Bladder microvascular endothelial cell (primary cell): ENCODE results near the gene OR5F1. TPM values are rescaled to one million over a fixed set of nuclear protein-coding genes. Genes with fewer than 3 reads are reported as not detected.

Source experiments
- total RNA-seq: library from RNA; depleted of rRNA; stranded (reverse); fragments of >200 nt; gene quantifications from 2 replicates; pipeline ENCODE4 v1.2.3, GENCODE V29; 2014

Gene OR5F1
- total RNA-seq = not detected in 2 replicates

DNA sequence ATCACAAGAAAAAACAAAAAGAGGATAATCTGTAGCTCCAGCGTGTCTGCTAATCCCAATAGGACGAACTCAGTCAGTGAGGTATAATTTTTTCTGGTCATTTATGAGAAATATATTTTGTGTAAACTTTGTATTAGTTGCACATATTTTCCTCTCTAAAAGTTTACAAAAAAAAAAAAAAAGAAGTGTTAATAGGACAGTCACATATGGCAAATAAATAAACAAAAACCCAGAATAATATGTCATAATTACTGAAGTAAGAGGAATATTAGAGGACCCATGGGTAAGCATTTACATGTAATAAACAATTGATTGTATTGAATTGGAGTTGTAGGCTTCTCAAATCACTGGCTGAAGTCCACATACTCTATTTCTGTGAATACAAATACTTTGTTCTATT is at the start of gene OR5F1:
Gene OR5F1 (minus strand): TSS at position 101 of the 400 bp plus-strand sequence. CDS start 0 bp downstream, at position 101.

GRCh38 chr11:56027354-56027753 is 32.9 kb upstream of the OR5F1 start, which contains the start of gene OR5AS1:
Gene OR5AS1 (plus strand): TSS chr11:56027654. CDS start chr11:56030419, 2,765 bp downstream.

DNA sequence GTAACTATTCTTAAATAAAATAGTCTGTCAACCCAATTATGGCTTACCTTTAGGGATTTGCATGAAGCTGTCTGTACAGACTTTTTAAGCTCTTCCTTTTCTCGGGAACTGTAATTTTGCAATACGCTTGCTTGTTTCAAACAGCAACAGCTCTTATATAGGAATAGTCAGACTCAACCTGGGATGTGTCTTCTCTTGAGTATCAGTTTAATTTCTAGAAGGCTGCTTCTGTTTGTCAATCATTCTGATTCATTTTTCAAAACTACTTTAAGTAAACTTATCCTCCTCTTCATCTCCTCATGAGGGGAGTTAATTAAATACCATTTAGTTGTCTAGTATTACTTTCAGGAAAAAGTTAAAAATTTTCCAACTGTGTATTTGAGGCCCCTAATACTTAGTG is 24.6 kb downstream of the OR5F1 start, which contains the start of gene OR10AG1:
Gene OR10AG1 (minus strand): TSS at position 101 of the 400 bp plus-strand sequence. CDS start 38 bp downstream, at position 63.

Other genes starting within 250 kb of the OR5F1 start
- not detected in 2 replicates for gene OR5D13, start 221.2 kb downstream of the OR5F1 start, total RNA-seq
- gene OR5D14, start 199.1 kb downstream of the OR5F1 start, total RNA-seq = not detected in 2 replicates
- gene OR5L1, start 183.3 kb downstream of the OR5F1 start, total RNA-seq = not detected in 2 replicates
- not detected in 2 replicates for gene OR5D18, start 175.0 kb downstream of the OR5F1 start, total RNA-seq
- gene OR5L2, start 167.4 kb downstream of the OR5F1 start, total RNA-seq = not detected in 2 replicates
- not detected in 2 replicates for gene OR5D16, start 155.9 kb downstream of the OR5F1 start, total RNA-seq
- gene TRIM51, start 111.3 kb downstream of the OR5F1 start, total RNA-seq = not detected in 2 replicates
- not detected in 2 replicates for gene OR5W2, start 80.0 kb downstream of the OR5F1 start, total RNA-seq
- not detected in 2 replicates for gene OR5I1, start 58.2 kb downstream of the OR5F1 start, total RNA-seq
- gene OR10AG1, start 24.7 kb downstream of the OR5F1 start, total RNA-seq = not detected in 2 replicates
- gene OR5AS1, start 33.0 kb upstream of the OR5F1 start, total RNA-seq = not detected in 2 replicates
- not detected in 2 replicates for gene OR8I2, start 98.7 kb upstream of the OR5F1 start, total RNA-seq
- not detected in 2 replicates for gene OR8H2, start 109.1 kb upstream of the OR5F1 start, total RNA-seq
- not detected in 2 replicates for gene OR8H3, start 127.7 kb upstream of the OR5F1 start, total RNA-seq
- not detected in 2 replicates for gene OR8J3, start 145.6 kb upstream of the OR5F1 start, total RNA-seq
- gene OR8K5, start 165.7 kb upstream of the OR5F1 start, total RNA-seq = not detected in 2 replicates
- not detected in 2 replicates for gene OR5J2, start 182.0 kb upstream of the OR5F1 start, total RNA-seq
- gene OR5T2, start 239.6 kb upstream of the OR5F1 start, total RNA-seq = not detected in 2 replicates